ENCODE data around the gene KAT2A.
A peak's percentile ranks its signal among the peaks of the same experiment; 100 is the strongest.

Gene KAT2A

DNA sequence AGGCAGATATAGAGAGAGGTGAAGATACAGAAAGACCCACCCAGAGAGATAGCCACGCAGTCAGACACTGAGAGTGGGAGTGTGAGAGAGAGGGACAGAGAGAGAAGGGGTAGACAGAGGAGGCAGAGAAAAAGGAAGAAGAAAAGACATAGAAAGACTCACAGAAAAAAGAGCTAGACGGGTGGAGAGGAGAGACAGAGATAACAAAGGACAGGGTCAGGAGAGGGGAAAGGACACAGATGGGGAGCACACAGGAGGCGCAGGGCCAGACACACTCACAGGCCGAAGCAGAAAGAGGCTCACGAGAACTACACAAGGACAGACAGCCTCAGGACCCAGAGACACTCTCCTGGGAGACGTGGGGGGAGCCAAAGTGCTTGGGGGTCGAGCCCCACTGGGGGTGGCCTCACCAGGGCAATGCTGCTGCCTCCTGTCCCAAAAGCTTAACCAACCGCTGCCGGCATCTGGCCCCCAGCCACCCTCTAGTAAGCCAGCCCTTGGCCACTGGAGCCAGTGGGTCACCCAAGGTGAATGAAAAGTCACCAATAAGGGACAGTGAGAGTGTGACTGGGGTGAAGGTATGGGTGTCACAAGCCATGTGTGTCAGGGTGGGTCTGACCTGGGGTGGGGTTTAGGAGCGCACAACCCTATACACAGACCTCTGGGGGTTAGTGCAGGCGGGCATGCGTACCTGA, 26.6 kb downstream of the KAT2A start:
- DNase-seq (ENCODE audit: low spot score) = no peak

DNA sequence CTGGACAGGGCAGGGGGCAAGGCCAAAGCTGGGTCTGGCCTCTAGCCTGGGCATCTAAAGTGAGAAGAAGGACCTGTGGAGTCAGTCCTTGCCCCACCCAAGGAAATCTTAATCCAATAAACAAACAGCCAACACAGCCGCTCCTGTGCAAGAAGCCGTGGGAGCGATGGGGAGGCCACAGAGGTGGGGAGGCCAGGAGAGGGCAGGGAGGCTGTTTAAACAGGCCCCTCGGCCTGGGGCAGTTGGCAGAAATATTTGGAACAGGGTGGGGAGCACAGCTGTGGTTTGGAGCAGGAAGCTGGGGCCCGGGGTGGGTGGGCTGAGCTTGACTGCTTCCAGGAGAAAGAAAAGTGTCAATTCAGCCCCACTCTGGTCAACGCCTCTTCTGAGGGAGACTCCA, 28.2 kb downstream of the KAT2A start:
- no peak for DNase-seq (ENCODE audit: low spot score)

DNA sequence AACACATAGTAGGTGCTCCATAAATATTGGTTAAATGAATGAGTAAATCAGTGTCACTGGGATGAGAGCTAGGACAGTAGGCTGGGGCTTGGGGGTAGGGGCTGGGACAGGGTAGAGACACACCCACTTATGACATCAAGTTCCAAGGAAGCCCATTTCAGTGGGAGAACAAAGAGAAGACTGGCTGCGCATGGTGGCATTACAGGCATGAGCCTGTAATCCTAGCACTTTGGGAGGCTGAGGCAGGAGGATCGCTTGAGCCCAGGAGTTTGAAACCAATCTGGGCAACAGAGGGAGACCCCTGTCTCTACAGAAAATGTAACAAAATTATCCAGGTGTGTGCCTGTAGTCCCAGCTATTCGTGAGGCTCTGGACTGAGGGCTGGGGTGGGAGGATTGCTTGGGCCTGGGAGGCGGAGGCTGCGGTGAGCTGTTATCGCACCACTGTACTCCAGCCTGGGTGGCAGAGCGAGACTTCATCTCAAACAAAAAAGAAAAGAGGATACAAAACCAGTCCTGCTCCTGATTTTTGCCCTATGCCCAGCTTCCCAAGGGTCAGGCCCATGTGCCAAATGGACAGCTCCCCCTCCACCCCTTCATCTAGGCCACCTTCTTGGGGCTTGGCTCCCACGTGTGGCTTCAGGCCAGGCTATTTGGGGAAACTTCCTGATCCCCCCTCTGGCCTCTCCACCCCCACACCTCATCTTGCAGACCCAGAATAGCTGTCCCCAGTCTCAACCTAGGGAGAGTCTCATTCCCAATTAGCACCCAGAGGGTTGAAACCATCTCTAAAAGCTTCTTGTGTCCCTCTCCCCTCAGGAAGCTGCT, 30.0 kb downstream of the KAT2A start:
- no peak for DNase-seq (ENCODE audit: low spot score)

DNA sequence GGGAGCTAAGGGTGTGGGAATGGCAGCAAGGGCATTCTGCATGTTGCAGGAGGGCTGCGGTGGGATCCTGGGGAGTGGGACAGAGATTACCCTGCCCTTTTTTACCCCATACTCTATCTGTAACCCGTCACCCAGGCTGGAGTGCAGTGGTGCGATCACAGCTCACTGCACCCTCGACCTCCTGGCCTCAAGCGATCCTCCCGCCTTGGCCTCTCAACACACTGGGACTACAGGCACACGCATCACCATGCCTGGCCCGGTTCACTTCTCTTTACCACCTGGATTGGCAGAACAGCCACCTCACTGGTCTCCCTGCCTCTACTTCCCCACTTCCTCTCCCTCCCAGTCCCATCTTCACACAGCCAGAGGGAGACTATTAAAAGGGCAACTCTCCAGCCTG, 32.4 kb downstream of the KAT2A start:
- DNase-seq (ENCODE audit: low spot score) = no peak

DNA sequence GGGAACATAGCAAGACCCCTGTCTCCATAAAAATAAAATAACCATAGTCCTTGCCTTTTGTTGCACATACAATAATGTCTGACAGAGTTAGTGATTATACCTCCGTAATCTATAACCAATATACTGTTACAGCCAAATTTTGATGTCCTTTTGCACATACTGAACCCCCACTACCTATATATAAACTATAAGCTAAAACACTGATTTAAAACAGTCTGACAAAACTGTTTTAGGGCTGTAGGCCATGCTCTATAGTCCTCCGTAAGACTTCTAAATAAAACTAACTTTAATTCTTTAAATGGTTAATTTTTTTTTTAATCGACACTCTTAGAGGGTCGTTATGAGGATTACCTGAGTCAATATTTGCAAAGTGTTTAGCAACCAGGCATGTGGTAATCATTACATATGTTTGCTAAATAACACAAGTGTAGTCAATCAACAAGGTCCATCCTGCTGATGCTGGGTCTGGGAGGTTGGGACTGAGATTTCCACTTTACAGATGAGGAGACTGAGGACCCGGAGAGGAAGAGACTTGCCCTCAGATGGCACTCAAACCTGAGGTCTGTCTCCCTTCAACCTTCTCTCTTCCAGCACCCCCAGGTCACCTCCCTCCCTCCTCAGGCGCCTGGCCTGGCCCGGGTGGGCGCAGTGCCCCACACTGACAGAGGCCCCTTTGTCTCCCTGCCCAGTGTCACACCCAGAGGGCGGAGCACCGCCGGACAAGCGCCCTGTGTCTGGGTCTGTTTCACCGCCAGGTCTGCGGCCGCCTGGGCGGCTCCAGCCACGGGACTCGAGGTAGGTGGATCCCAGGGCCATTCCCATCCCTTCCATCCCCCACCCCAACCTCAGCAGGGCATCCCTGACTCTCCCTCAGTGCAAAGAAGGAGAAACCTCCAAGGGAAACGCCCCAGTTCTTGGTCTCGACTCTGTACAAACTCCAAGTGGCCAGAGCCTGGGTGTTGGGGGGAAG, 33.1 kb downstream of the KAT2A start:
- DNase-seq (ENCODE audit: low spot score) = no peak

DNA sequence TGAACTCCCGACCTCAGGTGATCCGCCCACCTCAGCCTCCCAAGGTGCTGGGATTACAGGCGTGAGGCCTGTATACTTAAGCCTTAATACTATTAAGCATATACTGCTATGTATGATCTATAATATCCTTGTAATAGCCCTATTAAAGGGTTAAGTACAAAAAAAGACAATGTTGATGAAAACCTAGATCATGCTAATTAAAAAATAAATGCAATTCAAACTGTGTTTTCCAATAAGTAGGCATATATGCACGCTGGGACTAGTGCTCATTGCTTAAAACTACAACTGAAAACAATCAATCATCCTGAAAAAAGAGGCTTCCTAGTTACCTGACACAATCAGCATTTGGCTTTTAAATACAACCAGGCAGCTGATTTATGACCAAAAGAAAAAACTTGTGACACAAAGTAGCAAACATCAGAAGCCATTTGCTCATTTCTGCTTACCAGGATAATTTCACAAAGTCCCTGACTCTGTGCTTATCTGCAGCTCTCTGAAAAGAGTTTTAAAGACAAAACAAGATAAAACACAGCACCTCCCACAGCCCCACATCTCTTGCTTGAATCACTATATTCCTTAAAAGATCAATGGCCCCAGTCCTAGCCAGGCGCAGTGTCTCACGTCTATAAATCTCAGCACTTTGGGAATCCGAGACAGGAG, 34.0 kb downstream of the KAT2A start:
- DNase-seq (ENCODE audit: low spot score) = no peak

DNA sequence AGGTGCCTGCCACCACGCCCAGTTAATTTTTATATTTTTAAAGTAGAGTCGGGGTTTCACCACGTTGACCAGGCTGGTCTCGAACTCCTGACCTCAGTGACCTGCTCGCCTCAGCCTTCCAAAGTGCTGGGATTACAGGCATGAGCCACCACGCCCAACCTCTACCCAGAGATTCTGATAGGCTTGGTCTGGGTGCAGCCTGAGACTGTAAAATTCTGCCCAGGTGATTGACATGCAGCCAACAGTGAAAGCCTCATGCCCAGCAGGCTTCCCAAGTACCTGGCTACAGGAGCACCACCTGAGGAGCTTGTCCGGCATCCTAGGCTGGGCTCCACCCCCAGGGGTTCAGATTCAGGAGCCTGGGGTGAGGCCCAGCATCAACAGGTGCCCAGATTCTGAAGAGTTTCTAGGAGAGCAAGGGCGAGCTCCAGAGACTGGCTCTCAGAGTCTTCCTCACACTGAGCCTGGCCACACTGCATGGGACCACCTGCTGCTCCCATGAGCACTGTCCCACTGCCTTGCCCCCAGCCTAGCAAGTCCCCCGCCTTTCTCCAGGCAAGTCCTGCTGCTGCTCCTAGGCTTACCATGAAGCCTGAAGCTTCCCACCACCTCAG, 39.5 kb downstream of the KAT2A start:
- DNase-seq (ENCODE audit: low spot score) = no peak

DNA sequence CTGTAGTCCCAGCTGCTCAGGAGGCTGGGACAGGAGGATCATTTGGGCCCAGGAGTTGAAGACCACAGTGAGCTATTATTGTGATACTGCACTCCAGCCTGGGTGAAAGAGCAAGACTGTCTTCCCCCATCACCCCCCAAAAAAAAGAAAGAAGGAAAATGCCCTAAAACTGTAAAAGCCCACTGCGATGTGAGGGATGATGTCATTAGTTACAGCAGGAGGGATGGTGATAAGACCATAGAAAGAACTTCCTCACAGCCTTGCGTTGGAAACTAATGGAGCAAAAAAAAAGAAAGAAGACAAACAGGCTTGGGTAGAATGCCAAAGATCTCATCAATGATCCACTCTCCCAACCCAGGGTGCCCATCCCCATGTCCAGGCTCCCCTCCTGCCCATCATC, 41.6 kb downstream of the KAT2A start:
- DNase-seq (ENCODE audit: low spot score) = no peak

DNA sequence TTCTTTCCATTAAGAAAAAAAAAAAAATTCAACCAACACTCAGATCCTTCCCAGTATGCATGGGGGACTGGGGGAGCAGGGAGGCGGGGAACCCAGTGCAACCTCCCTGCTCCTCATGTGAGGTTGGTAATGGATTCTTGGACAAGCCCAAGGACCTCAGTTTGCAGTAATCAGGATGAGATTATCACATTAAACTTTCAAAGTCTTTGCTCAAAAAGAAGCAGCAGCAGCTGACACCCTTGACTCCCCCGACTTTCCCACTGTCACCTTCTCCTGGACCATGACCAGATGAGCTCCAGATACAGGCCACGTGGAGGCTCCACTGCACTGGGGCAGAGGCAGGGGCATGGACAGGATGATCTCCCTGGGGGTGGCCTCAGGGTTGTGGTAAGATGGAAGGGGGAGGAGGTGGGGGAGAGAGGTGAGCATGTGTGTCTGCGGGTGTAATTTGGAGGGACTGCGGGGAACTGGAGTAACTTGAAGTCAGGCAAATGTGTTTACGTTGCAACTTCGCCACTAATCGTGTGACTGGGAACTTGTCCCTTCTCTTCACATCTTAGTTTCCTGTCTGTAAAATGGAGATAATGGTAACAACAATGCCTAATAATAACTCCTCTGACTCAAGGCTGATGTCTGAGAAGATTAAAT, 42.6 kb downstream of the KAT2A start:
- DNase-seq (ENCODE audit: low spot score) = no peak

DNA sequence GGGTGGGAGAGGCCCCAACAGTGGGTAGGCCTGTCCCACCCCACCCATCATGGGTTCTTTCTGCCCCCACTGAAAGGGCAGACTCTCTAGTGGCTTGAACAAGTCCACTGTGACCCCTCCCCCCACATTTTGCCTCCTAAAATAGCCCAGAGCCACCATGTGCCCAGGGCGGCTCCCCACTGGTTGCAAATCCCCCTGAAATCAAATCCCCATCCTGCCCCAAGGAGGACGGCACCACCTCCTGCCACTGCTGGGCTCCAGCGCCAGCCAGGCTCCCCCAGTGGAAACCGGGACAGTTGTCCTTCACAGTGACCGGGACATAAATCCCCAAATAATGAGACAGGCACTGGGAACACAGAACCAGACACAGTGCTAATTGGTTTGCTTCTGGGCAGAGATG, 43.4 kb downstream of the KAT2A start:
- DNase-seq (ENCODE audit: low spot score) = no peak

DNA sequence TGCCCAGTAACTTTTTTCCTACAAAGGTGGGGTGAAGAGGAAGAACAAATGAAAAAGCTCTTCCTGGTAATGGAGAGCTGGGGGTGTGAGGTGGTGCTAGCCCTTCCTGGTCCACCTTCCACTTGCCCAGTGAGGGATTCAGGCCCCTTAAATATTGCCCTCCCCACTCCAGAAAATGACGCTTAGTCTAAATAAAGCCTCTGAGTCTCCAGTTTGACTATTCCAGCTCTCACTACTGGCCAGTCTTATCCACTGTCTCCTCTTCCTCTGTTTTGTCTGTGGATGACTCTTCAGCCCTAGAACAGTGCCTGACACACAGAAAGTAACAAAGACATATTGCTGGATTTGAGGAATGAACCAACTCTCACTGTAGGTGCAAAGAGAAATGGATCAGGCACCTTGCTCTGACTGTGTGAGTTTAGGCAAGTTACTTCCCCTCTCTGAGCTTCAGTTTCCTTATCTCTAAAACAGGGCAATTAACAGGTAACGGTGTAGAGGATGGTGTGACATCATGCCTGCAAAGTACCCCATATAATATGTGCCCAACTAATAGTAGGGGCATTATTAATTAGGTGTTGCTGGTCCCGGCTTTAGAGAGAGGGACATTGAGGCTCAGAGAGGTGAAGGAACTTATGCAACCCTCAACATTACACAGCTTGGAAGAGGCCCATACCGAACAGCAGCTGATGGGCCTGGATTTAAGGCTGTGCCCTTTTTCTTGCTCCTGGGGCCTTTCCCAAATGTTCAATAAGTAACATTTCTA, 44.2 kb downstream of the KAT2A start:
- DNase-seq (ENCODE audit: low spot score) = no peak

DNA sequence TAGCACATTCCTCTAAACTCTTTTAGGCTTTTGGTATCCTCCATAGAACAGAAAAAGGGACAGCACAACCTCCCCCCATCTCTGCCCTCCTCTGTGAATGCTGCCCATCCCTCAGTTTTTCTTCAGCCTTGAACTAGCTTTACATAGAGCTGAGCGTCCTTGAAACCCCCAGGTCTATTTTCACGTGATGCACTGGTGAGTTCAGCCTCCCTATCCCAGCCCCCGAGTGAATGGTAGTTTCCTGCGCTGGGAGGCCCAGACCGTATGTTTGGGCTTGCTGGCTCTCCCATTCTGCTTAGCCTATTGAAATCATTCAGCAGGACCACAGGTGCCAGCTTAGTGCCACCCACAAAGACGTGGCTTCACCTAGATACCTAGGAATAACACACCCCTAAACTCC, 45.4 kb downstream of the KAT2A start:
- DNase-seq (ENCODE audit: low spot score) = no peak

DNA sequence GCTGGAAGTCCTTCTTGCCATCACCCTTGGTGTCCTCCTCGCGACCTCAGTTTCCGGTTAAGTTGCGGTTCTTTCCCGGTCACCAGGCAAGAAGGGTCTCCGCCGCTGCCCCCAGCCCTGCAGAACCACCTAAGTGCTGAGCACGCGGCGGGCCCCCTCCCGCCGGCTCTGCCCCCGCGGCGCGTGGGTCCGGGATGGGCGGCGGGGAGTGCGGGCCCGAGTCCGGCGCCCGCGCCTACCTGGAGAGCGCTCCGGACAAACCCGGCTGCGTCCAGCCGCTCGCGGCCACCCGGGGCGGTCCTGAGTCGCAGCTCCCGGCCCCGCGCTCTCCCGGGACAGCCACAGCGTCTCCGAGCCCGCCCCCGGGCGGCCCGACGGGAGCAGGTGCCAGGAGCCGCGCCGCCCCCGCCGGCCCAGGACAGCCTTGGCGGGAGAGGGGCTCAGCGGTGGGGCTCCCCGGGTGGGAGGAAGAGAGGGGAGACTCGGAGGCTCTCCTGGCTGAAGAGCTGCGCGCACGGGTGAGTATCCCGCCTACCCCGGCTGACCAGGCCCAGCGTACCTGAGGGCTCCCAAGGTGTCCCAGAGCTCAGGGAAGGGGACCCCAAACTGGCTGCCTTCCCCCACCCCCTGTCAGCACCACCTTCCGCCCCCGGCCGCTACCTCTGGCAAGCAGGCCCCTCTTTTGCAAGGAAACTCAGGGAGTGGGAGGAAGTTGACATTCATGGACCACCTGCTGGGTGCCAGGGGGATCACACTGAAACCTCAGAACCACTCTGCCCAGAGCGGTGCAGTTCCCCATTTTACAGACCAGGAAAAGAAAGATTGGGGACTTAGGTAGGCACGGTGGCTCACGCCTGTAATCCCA, 48.6 kb downstream of the KAT2A start:
- no peak for DNase-seq (ENCODE audit: low spot score)

DNA sequence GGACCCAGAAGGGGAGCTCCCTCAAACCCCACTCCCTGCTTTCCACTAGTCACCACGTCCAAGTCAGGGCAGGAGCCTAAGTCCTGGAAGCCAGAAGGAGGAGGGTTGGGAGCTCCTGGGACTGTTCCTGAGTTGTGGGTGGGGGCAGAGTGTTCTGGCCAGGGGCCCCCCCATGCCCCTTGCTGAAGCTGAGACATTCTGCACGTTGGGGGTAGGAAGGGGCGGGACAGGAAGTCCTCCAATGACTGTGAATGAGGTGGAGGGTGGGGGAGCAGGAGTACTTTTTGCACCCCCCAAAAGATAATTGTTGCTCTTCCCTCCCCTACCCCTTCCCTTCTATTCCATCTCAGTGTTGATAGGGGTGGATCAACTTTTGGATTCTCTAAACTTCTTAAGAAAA, 49.4 kb downstream of the KAT2A start:
- no peak for DNase-seq (ENCODE audit: low spot score)

DNA sequence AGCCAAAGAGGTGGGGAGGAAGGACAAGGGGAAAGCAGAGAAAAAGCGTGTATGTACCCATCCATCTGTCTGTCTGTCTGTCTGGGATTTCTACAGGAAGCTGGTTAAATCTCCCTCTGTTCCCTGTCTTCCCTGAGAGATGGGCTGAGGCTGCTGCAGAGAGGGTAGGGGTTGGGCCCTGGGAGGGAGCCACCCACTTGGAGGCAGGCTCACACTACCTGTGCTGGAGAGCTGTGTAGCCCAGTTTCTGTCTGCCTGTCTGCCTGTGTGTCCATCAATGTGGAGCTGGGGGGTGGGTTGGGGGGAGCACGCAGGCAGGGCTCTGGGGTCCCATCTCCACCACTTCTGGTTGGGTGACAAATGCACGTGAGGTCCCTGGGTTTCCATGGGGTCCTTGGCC, 52.2 kb downstream of the KAT2A start:
- no peak for DNase-seq (ENCODE audit: low spot score)

DNA sequence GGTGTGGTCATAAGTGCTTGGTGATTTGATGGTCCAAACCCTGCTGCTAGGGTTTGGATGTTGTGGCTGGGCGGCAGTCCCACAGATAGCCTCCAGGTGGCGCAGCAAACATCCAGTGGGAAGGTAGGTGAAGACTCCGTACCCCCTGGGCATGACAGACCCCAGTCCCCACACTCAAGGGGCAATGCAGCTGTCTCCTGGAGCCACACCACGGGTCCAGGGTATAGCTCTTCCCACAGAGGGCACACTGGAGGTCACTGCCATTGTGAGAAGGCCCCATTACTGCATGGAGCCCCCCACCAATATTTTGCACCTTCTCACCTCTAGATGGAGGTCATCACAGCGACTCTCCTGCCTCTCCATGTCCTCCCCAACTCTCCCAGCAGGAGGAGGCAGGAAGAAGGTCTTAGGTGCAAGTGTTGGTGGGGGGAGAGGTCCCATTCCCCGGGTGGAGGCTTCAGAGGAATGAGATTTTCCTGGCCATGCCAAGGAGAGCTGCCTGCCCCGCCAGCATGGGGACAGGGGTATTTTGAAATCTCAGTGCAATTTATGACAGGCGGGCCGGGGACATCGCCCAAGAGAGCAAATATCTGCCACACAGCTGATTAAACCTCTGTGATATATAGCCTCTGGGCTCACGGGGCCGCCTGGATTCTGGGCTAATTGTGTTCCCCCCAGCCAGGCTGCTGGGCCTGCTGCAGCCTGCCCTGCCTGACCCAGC, 53.6 kb downstream of the KAT2A start:
- DNase-seq (ENCODE audit: low spot score) = peak; percentile 72

DNA sequence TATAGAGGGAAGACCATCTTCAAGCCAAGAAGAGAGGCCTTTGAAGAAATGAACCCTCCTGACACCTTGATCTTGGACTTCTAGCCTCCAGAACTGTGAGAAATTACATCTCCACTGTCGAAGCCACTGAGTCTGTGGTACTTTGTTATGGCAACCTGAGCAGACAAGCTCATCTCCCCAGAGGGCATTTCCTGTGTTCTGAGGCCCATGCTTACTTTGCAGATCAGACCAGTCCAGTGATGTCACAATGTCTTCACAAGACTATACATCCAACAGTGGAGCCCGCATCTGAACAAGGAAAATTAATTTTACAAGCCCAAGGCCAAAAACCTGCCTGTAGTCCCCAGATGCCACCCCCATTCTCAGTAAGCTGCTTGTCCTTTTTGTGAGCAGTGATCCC, 56.0 kb downstream of the KAT2A start:
- DNase-seq (ENCODE audit: low spot score) = no peak
